Vagina (tissue), 2 donors: ENCODE results near the gene COX10.

ENCODE experiments used
- POLR2AphosphoS5 ChIP-seq, 2 donors: sonication (generic); formaldehyde crosslinking; IDR thresholded peaks; one replicate each; pipeline ENCODE4 v1.9.0; 2017; ENCODE audit warnings: antibody characterized with exemption in 2 of 2, mild to moderate bottlenecking in 2 of 2, low read depth in 1 of 2; ENCODE audit not compliant: insufficient read depth in 1 of 2
- TF ChIP-seq, protein P1 (sequence below), 3 experiments: fragments of 450-650 bp in 2 of 3; fragments of 200-600 bp in 1 of 3; sonication (generic) in 1 of 3; IDR thresholded peaks; one replicate each; pipeline ENCODE4 v1.5.1; 2017 to 2019; ENCODE audit warnings: antibody characterized with exemption in 3 of 3, mild to moderate bottlenecking in 2 of 3, moderate library complexity in 2 of 3

DNA sequence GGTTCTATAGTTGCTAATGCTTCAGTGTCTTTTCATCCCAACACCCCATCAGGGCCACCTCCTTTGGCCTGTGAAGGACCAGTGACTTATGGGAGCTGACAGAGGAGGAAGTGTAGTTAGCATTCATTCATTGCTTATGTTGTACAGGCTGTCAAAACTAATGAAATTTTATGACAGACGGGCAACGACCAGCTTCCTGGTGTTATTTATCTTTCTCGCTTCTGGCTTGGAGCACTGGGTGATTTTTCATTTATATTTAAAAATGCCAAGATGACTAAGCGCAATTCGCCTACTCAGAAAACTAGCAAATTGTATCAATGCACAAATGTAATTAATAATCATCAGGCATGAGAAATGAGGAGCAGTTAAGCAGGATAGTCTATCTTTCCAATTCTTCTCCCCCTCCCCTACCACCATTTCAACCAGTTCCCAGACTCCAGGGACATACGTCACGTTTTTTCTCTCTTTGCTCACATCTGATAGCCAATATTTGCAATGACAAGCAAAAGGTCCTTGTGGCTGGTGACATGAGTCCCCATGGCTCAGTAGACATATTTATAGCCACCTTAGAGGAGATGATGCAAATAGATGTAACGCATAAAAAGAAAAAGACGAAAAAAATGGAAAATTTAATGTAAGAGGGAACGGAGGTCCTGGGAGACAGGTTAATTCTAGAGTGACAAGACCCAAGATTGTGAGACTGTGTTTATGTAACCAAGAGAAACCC, 156.1 kb downstream of the COX10 start:
- TF ChIP-seq, protein P1, sequence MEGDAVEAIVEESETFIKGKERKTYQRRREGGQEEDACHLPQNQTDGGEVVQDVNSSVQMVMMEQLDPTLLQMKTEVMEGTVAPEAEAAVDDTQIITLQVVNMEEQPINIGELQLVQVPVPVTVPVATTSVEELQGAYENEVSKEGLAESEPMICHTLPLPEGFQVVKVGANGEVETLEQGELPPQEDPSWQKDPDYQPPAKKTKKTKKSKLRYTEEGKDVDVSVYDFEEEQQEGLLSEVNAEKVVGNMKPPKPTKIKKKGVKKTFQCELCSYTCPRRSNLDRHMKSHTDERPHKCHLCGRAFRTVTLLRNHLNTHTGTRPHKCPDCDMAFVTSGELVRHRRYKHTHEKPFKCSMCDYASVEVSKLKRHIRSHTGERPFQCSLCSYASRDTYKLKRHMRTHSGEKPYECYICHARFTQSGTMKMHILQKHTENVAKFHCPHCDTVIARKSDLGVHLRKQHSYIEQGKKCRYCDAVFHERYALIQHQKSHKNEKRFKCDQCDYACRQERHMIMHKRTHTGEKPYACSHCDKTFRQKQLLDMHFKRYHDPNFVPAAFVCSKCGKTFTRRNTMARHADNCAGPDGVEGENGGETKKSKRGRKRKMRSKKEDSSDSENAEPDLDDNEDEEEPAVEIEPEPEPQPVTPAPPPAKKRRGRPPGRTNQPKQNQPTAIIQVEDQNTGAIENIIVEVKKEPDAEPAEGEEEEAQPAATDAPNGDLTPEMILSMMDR (IDR thresholded peaks at IDR 0.05) = no peak
- TF ChIP-seq POLR2AphosphoS5 (IDR thresholded peaks at IDR 0.05; ENCODE audit: insufficient read depth in 1 of 2, low read depth in 1 of 2) = no peak
